SK-N-MC (cell line): ENCODE data around the gene SNU13.

Experiments
- EZH2 ChIP-seq: fragments of 200-600 bp; sonication (generic); IDR thresholded peaks from one replicate; pipeline ENCODE4 v1.6.1; 2017; ENCODE audit warnings: antibody characterized with exemption
- FOXP2 ChIP-seq: optimal IDR thresholded peaks from 2 replicates; pipeline ENCODE3; 2011; ENCODE audit warnings: mild to moderate bottlenecking, moderate library complexity; ENCODE audit not compliant: insufficient read depth; ENCODE audit errors: extremely low read length, control extremely low read depth
- POLR2AphosphoS5 ChIP-seq: IDR thresholded peaks from 2 replicates; pipeline ENCODE4 v1.6.1; 2012; ENCODE audit warnings: mild to moderate bottlenecking, low read depth, low read length, borderline replicate concordance

DNA sequence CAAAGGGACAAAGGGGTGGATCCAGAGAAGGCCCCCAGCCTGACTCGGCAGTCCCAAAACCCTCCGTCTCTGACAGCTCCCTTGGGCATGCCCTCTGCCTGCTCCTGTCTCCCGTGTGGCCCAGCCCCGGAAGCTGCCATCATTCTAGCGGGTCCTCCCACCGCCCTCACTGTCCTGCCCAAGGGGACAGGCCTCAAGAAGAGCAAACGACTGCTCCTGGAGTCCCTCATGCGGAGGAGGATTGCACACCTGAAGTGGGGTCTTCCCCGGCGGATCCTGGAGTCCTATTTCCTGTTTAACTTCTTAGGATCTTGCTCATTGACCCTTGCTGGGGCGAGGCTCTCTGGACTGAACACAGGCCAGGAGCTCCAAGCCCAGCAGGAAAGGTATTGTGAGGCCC is 8.0 kb upstream of the SNU13 start:
- no peak for TF ChIP-seq EZH2
- no peak for TF ChIP-seq POLR2AphosphoS5
- TF ChIP-seq FOXP2 = no peak
